HG02571 (cell line): ENCODE data around the gene A4GALT.
"Not testable (repeated sequence)": the region's sequence is repeated elsewhere in the genome, so short reads cannot be mapped to it uniquely, and the experiment has no call there.

Experiments used
- ATAC-seq: cut with Tn5 transposase; IDR thresholded peaks from one replicate; pipeline ENCODE4 v1.9.1; 2021; ENCODE audit warnings: mild to moderate bottlenecking, moderate library complexity; ENCODE audit not compliant: unreplicated experiment

The A4GALT gene

GRCh38 chr22:42720263-42721044, at the start of gene A4GALT:
Gene A4GALT, minus strand, starts transcription at chr22:42720870. Its CDS starts 26,919 bp downstream, at chr22:42693951.
- no peak for ATAC-seq

DNA sequence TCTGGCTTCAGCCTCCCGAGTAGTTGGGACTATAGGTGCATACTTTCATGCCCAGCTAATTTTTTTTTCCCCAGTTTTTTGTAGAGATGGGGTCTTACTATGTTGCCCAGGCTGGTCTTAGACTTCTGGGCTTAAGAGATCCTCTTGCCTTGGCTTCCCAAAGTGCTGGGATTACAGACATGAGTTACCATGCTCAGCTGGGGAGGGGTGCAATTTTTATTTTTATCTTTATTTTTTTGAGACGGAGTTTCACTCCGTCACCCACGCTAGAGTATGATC, 49.7 kb upstream of the A4GALT start:
- no peak for ATAC-seq

DNA sequence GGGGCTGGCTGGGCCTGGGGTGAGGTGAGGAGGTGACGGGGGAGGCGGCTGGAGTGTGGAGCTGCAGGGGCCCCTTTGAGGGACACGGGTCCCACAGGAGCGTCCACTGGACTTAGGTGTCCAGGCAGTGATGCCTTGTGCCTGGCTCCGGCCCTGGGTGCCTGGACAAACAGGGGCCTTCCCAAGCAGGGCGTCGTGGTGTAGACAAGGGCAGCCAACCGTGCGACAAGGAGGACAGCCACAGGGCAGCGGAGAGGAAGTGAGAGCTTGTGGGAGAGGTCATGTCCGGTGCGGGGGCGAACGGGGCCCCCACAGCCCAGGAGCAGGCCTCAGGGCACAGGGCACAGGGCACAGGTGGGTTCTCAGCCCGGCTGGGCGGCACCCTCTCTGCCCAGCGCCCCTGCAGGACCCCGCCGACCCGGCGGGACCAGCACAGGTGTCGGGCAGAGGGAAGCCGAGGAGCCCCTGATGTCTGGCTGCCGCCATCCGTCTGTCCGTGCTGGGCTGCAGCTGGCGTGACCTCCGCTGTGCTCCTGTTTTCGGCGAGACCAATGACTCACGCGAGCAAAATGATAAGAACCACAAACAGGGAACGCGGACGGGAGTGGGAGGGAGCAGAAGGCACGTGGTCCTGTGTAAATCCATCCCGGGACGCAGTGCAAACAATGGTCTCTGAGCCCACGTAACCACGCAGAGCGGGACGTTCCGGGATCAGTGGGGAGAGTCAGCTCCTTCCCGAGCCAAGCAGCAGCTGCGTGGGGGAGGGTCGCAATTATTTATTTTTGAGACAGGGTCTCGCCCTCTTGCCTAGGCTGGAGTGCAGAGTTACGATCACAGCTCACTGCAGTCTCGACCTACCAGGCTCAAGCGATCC, 49.1 kb upstream of the A4GALT start:
- peak; percentile 72 for ATAC-seq

GRCh38 chr22:42769238-42769573, 48.5 kb upstream of the A4GALT start:
- ATAC-seq, result no peak

DNA sequence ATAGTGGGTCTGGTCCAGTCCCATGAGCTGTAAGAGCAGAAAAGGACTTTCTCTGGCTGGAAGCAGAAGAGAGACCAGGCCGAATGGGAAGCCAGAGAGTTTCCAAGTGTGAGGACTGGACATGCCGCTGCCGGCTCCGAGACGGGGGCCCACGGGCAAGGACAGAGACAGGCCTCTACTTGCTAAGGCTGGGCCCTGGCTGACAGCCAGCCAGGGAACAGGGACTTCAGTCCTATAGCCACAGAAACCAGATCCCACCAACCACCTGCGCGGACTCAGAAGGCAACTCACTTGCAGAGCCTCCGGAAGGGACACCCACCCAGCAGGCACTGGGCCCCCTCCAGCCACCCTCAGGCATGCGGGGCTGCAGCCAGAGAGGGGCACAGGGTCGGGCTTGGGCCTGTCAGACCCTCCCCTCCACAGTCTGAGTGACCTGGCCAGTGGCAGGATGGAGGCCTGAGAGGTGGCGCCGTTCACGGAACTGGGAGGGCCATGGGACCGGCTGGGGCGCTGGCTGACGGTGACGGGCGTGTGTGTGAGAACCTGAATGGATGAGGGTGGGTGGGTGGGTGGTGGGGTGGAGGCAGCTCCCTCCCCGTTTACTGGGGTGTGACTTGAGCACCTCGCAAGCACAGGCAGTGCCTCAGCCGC, 47.8 kb upstream of the A4GALT start:
- ATAC-seq, result no peak

DNA sequence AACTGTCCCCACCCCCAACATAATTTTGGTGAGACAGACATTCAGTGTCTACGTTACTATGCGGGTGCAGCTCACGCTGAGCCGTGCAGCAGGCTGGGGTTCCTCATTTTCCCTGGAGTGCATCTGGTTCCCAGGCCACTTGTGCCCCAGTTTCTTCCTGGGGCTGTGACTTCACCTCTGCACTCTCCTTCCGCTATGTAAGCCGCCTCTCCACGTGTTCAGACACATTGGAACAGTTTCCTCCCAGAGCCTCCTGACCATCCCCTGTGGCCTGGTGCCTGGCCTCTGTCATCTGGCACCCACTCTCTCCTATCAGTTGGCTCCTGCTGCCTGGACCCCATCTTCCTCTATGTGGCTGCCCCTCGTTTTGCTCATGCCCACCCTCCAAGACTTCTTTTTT, 46.2 kb upstream of the A4GALT start:
- no peak for ATAC-seq

DNA sequence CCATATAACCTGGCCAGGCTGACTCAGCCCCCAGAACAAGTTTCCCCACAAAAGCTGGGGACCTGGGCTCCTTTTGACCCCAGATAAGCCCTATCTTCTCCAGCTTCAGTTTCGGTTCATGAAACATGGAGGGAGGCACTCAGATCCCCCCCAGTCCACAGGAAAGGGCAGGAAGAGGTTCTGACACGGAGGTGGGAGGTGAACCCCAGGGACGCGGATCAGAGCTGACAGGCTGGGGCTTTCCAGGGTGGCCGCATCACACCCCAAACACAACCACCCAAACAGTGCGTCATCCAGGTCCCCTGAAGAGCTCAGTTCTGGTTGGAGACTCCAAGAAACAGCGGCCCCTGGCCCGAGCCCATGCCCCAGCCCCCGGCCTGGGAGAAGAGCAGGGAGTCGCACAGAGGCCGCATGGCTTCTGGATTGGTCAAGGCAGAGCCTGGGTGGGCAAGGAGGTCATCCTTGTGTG, 44.3 kb upstream of the A4GALT start:
- ATAC-seq, result no peak

DNA sequence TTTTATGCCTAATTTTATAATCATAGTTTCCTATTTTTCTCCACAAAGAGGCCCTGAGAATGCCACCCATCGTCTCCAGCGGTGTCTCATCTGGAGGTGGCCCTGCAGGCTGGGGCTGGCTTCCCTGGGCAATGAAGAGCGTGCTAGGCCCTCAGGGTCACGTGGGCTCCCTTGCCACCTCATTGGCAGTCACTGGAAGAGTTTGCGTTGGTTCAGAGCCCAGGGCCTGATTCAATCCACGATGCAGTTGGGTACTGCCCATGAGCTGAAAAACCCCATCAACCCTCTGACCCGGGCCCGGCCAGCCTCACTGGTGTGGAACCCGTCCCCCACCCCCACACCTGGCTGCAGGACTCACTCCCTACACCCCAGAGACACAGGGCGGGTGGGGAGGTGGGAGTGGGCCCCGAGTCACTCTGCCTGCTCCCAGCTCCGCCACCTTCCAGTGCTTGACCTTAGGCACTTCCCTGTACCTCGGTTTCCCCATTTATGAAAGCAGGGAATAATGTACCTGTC, 43.4 kb upstream of the A4GALT start:
- ATAC-seq, result no peak

DNA sequence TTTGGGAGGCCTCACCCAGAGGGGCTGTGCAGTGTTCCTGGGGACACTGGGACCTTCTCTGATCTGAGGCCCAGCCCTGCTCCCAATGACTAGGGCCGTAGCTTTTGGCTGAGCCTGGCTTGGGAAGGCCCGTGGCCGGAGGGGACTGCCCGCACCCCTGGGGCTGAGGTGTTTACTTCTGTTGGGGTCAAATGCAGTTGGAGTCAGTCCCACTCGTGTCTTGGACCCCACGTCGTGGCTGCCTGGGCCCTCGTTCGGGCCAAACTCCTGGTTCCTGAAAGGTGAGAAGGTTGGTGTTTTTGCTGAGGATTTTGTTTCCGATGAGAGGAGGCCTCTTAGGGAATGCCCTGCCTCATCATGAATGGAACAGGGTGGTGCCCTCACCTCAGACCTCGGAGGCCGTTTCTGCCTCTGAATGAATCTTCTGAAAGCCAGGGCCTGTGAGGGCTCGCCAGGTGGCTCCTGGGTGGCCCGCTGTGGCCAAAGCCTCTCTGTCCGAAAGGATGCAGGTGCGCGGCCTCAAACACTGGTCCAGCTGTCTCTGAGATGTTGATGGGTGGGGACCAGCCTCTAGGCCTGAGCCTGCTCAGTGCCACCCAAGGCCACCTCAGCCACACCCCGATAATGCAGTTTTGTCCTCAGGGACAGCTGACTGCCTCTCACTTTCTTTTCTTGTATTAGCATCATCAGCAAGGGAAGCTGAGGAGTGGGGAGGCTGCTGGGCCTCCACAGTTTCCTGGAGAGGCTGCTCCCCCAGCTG, 40.3 kb upstream of the A4GALT start:
- ATAC-seq, result no peak

- no peak for ATAC-seq
Measured at GRCh38 chr22:42758931-42759629, 38.4 kb upstream of the A4GALT start.

DNA sequence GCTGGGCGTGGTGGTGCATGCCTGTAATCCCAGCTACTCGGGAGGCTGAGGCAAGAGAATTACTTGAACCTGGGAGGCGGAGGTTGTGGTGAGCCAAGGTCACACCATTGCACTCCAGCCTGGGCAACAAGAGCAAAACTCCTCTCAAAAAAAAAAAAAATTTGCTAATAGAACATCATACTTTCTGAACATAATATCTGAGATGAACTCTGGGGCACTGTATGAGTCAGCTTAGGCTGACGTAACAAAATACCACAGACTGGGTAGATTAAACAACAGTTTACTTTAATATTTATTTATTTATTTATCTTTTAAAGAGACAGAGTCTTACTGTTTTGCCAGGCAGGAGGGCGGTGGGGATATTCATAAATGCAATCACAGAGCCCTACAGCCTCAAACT, 34.9 kb upstream of the A4GALT start:
- ATAC-seq, result not testable (repeated sequence)

GRCh38 chr22:42755121-42755520, 34.5 kb upstream of the A4GALT start:
- ATAC-seq, result not testable (repeated sequence)

- ATAC-seq, result no peak
Measured at GRCh38 chr22:42754658-42755057, 34.0 kb upstream of the A4GALT start.

DNA sequence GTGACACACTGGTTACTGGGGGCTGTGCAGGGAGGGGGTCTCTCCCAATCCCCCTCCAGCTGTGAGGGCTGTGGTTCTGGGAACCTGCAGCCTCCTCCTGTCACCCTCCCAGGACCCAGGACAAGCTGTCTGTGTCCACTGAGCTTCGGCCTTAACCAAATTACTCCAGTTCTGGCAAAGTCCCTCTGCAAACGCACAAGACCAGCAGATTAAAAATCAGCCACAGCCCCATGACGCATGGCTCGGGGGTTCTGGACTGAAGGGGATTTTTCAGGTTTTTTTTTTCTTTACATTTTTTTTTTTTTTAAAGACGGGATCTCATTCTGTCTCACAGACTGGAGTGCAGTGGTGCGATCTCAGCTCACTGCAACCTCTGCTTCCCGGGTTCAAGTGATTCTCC, 32.2 kb upstream of the A4GALT start:
- ATAC-seq, result no peak

- ATAC-seq, result no peak
Measured at GRCh38 chr22:42752230-42752746, 31.6 kb upstream of the A4GALT start.

DNA sequence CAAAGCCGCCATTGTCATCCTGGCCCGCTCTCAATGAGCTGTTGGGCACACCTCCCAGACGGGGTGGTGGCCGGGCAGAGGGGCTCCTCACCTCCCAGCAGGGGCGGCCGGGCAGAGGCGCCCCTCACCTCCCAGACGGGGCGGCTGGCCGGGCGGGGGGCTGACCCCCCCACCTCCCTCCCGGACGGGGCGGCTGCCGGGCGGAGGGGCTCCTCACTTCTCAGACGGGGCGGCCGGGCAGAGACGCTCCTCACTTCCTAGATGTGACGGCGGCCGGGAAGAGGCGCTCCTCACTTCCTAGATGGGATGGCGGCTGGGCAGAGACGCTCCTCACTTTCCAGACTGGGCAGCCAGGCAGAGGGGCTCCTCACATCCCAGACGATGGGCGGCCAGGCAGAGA, 29.8 kb upstream of the A4GALT start:
- ATAC-seq, result not testable (repeated sequence)

GRCh38 chr22:42747701-42748513, 27.2 kb upstream of the A4GALT start:
- no peak for ATAC-seq

GRCh38 chr22:42745118-42745517, 24.4 kb upstream of the A4GALT start:
- no peak for ATAC-seq

DNA sequence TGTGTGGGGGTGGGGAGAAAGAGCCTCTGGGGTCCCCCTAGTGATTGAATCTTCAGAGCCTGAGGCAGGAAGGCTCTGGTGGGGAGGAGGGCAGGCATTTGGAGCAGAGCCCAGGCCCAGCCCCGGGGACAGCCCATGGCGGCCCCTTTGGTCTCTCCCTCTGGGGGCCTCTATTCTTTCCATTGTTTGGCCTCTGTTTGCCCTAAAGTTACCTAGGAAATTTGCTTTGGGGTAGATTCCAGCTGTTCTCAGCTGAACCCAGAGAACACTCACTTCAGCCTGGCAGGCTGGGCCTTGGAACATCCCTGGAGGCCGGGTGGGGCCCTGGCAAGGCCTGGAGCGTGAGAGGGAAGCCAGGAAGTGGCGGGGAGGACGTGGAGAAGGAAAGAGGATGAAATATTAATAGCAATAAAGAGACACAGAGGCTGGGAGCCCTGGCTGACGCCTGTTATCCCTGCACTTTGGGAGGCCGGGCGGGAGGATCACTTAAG, 22.9 kb upstream of the A4GALT start:
- no peak for ATAC-seq
